Immature natural killer cell (primary cell): ENCODE results near the gene MRPL20. TPM values are rescaled to one million over a fixed set of nuclear protein-coding genes. Genes with fewer than 3 reads are reported as not detected.

Experiments used
- polyA plus RNA-seq, 3 donors: library from polyadenylated mRNA; unstranded; fragments of 300-500 nt; fragmentation: Illumina TruSeq; gene quantifications; one replicate each; pipeline ENCODE4 v1.2.3, GENCODE V29; 2021

The MRPL20 gene
- polyA plus RNA-seq, 3 donors from 2014 or later, result 167 to 194 (median 182) TPM

Other genes with a start within 250 kb of the MRPL20 start
- under 1 TPM; 0.68 to 0.83 (median 0.69) TPM for gene TTLL10, start 233.4 kb downstream of the MRPL20 start, polyA plus RNA-seq
- 100 to 1,000 TPM in 2 of 3 donors, 10 to 100 TPM in 1; 56.4 to 136 (median 105) TPM for gene TNFRSF18, start 200.7 kb downstream of the MRPL20 start, polyA plus RNA-seq
- 10 to 100 TPM in 2 of 3 donors, 1 to 10 TPM in 1; 7.6 to 16.3 (median 12.1) TPM for gene TNFRSF4, start 193.1 kb downstream of the MRPL20 start, polyA plus RNA-seq
- 100 to 1,000 TPM; 157 to 240 (median 194) TPM for gene SDF4, start 175.3 kb downstream of the MRPL20 start, polyA plus RNA-seq
- 10 to 100 TPM in 1 of 3 donors, 1 to 10 TPM in 2; 5.3 to 13.9 (median 9.9) TPM for gene B3GALT6, start 175.1 kb downstream of the MRPL20 start, polyA plus RNA-seq
- gene C1QTNF12, start 160.6 kb downstream of the MRPL20 start, polyA plus RNA-seq, result not detected
- gene UBE2J2, start 133.4 kb downstream of the MRPL20 start, polyA plus RNA-seq, result 100 to 1,000 TPM in 1 of 3 donors, 10 to 100 TPM in 2; 77.8 to 105 (median 83.9) TPM
- gene SCNN1D, start 126.9 kb downstream of the MRPL20 start, polyA plus RNA-seq, result not detected
- 1 to 10 TPM; 1.4 to 7.0 (median 4.6) TPM for gene ACAP3, start 99.4 kb downstream of the MRPL20 start, polyA plus RNA-seq
- 10 to 100 TPM; 17.3 to 25.4 (median 18.9) TPM for gene PUSL1, start 98.7 kb downstream of the MRPL20 start, polyA plus RNA-seq
- gene INTS11, start 82.6 kb downstream of the MRPL20 start, polyA plus RNA-seq, result 10 to 100 TPM; 62.1 to 68.8 (median 67.5) TPM
- 10 to 100 TPM in 2 of 3 donors, 1 to 10 TPM in 1; 9.2 to 23.7 (median 10.5) TPM for gene CPTP, start 82.5 kb downstream of the MRPL20 start, polyA plus RNA-seq
- under 1 TPM in 1 of 3 donors, not detected in 2; 0.08 TPM for gene TAS1R3, start 76.0 kb downstream of the MRPL20 start, polyA plus RNA-seq
- 1 to 10 TPM in 2 of 3 donors, under 1 TPM in 1; 0.78 to 1.5 (median 1.4) TPM for gene DVL1, start 57.9 kb downstream of the MRPL20 start, polyA plus RNA-seq
- not detected for gene MXRA8, start 48.7 kb downstream of the MRPL20 start, polyA plus RNA-seq
- gene AURKAIP1, start 32.1 kb downstream of the MRPL20 start, polyA plus RNA-seq, result 100 to 1,000 TPM; 168 to 216 (median 190) TPM
- 10 to 100 TPM; 16.7 to 34.6 (median 22.0) TPM for gene CCNL2, start 8.0 kb downstream of the MRPL20 start, polyA plus RNA-seq
- not detected for gene ANKRD65, start 14.0 kb upstream of the MRPL20 start, polyA plus RNA-seq
- gene VWA1, start 28.4 kb upstream of the MRPL20 start, polyA plus RNA-seq, result not detected
- gene ATAD3C, start 42.4 kb upstream of the MRPL20 start, polyA plus RNA-seq, result 1 to 10 TPM; 1.5 to 4.0 (median 3.1) TPM
- gene ATAD3B, start 64.5 kb upstream of the MRPL20 start, polyA plus RNA-seq, result 1 to 10 TPM in 2 of 3 donors, under 1 TPM in 1; 0.39 to 5.0 (median 2.5) TPM
- gene ATAD3A, start 104.9 kb upstream of the MRPL20 start, polyA plus RNA-seq, result 10 to 100 TPM in 1 of 3 donors, 1 to 10 TPM in 2; 6.4 to 14.5 (median 7.3) TPM
- gene TMEM240, start 133.3 kb upstream of the MRPL20 start, polyA plus RNA-seq, result not detected
- gene SSU72, start 167.6 kb upstream of the MRPL20 start, polyA plus RNA-seq, result 100 to 1,000 TPM; 159 to 241 (median 160) TPM
- 1 to 10 TPM in 2 of 3 donors, under 1 TPM in 1; 0.64 to 1.4 (median 1.1) TPM for gene FNDC10, start 192.8 kb upstream of the MRPL20 start, polyA plus RNA-seq
- gene MIB2, start 208.2 kb upstream of the MRPL20 start, polyA plus RNA-seq, result 10 to 100 TPM; 44.0 to 89.0 (median 86.7) TPM
- 10 to 100 TPM; 10.4 to 22.3 (median 12.6) TPM for gene MMP23B, start 224.9 kb upstream of the MRPL20 start, polyA plus RNA-seq